ENCODE results near the gene ARRDC4.

Gene ARRDC4

DNA sequence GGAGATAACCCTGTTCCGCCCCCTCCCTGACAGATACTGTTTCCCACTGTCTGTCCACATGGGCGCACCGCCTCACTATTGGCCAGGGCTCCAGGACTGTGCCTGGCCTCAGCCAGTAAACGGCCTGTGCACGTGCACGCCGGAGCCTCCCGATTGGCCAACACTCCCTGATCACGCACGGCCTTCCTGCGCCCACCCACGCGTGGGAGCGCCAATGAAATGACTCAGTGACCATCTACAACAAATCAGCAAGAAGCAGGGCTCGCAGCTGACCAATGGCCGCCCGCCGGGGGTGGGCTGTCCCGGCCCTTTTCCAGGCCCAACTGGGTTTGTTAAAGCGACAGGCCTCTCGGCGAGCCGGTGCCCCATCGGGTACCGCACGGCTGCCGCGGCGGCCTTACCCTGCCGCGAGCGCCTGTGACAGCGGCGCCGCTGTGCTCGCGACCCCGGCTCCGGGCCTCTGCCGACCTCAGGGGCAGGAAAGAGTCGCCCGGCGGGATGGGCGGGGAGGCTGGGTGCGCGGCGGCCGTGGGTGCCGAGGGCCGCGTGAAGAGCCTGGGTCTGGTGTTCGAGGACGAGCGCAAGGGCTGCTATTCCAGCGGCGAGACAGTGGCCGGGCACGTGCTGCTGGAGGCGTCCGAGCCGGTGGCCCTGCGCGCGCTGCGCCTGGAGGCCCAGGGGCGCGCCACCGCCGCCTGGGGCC lies at the start of gene ARRDC4:
Gene ARRDC4 (plus strand): TSS at position 340 of the 703 bp plus-strand sequence. CDS start 159 bp downstream, at position 499.
- Histone ChIP-seq H3K36me3 (ENCODE audit: control insufficient read depth, insufficient read depth, low read length) (no peaks in the 10 kb centered on the region), H3K4me3 (ENCODE audit: low read depth, low read length) (peak within 1 kb of the TSS; percentile 72), H3K4me1 (ENCODE audit: control insufficient read depth, insufficient read depth, low read length) (peaks cover 3% of the 10 kb centered on the region; the same call in 1 of the 2 replicates), H3K9me3 (ENCODE audit: control insufficient read depth, insufficient read depth, low read length) (no peaks in the 10 kb centered on the region), H3K9ac (ENCODE audit: low read depth, low read length) (peak within 1 kb of the TSS; percentile 11; the same call in 1 of the 2 replicates), H3K27me3 (ENCODE audit: control insufficient read depth, insufficient read depth, low read length) (no peaks in the 10 kb centered on the region; the same call in 1 of the 2 replicates), H3K27ac (ENCODE audit: low read depth, low read length) (no peak within 1 kb of the TSS)

- Histone ChIP-seq H3K4me1 (ENCODE audit: control insufficient read depth, insufficient read depth, low read length) (no peaks in the 10 kb centered on the region), H3K4me3 (ENCODE audit: low read depth, low read length) (no peak overlapping the region), H3K36me3 (ENCODE audit: control insufficient read depth, insufficient read depth, low read length) (no peaks in the 10 kb centered on the region), H3K27me3 (ENCODE audit: control insufficient read depth, insufficient read depth, low read length) (no peaks in the 10 kb centered on the region), H3K27ac (ENCODE audit: low read depth, low read length) (no peak overlapping the region), H3K9ac (ENCODE audit: low read depth, low read length) (no peak overlapping the region), H3K9me3 (ENCODE audit: control insufficient read depth, insufficient read depth, low read length) (no peaks in the 10 kb centered on the region)
These were observed 45.8 kb upstream of the ARRDC4 start for GRCh38 chr15:97914711-97915110.

- H3K27me3 ChIP-seq (ENCODE audit: control insufficient read depth, insufficient read depth, low read length): no peaks in the 10 kb centered on the region
- H3K4me3 ChIP-seq (ENCODE audit: low read depth, low read length): no peak overlapping the region
- no peak overlapping the region for H3K27ac ChIP-seq (ENCODE audit: low read depth, low read length)
- no peaks in the 10 kb centered on the region for H3K9me3 ChIP-seq (ENCODE audit: control insufficient read depth, insufficient read depth, low read length)
- H3K4me1 ChIP-seq (ENCODE audit: control insufficient read depth, insufficient read depth, low read length): no peaks in the 10 kb centered on the region
- no peak overlapping the region for H3K9ac ChIP-seq (ENCODE audit: low read depth, low read length)
- no peaks in the 10 kb centered on the region for H3K36me3 ChIP-seq (ENCODE audit: control insufficient read depth, insufficient read depth, low read length)
These were observed 45.2 kb upstream of the ARRDC4 start for GRCh38 chr15:97915261-97915660.

GRCh38 chr15:97921296-97921865 lies 39.1 kb upstream of the ARRDC4 start:
- Histone ChIP-seq H3K36me3 (ENCODE audit: control insufficient read depth, insufficient read depth, low read length) (no peaks in the 10 kb centered on the region), H3K27me3 (ENCODE audit: control insufficient read depth, insufficient read depth, low read length) (no peaks in the 10 kb centered on the region), H3K9ac (ENCODE audit: low read depth, low read length) (no peak overlapping the region), H3K27ac (ENCODE audit: low read depth, low read length) (no peak overlapping the region), H3K4me1 (ENCODE audit: control insufficient read depth, insufficient read depth, low read length) (no peaks in the 10 kb centered on the region), H3K9me3 (ENCODE audit: control insufficient read depth, insufficient read depth, low read length) (peaks cover 16% of the 10 kb centered on the region), H3K4me3 (ENCODE audit: low read depth, low read length) (no peak overlapping the region)

DNA sequence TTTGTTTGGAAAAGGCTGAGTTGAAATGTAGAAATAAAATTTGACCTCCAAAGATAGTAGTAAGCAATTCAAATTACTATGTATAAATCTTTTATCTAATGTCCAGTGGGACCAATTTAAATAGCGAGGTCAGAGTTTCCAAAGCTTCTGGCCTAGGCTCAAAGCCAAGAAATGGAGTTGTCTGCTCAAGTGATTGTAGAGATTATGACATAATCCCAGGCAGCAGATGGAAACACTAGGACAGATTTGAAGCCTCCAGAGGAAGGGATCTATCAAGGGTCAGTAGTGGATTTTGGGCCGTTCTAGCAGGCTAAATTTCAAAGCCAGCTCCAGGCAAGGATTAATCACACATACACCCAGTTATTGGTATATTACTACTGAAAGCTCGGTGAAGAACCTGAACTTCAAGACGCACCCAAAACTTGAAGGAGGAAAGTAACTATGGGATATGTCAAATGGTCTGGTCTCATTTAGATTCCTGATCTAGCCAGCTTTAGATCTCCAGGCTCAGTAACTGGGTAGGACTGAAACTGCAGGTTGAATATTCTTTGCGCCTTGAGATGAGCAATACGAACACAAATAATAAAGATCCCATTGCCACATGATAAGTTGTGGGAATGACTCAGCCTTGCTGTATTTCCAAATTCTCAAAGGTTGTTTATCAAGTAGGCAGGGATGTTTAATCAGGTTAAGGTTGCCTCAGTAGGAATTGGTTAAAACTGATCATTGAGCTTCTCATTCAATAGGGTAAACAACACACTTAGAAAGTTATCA lies 30.9 kb upstream of the ARRDC4 start:
- Histone ChIP-seq H3K9ac (ENCODE audit: low read depth, low read length) (no peak overlapping the region), H3K9me3 (ENCODE audit: control insufficient read depth, insufficient read depth, low read length) (peaks cover 16% of the 10 kb centered on the region), H3K36me3 (ENCODE audit: control insufficient read depth, insufficient read depth, low read length) (no peaks in the 10 kb centered on the region), H3K27ac (ENCODE audit: low read depth, low read length) (no peak overlapping the region), H3K4me1 (ENCODE audit: control insufficient read depth, insufficient read depth, low read length) (no peaks in the 10 kb centered on the region), H3K27me3 (ENCODE audit: control insufficient read depth, insufficient read depth, low read length) (no peaks in the 10 kb centered on the region), H3K4me3 (ENCODE audit: low read depth, low read length) (no peak overlapping the region)

DNA sequence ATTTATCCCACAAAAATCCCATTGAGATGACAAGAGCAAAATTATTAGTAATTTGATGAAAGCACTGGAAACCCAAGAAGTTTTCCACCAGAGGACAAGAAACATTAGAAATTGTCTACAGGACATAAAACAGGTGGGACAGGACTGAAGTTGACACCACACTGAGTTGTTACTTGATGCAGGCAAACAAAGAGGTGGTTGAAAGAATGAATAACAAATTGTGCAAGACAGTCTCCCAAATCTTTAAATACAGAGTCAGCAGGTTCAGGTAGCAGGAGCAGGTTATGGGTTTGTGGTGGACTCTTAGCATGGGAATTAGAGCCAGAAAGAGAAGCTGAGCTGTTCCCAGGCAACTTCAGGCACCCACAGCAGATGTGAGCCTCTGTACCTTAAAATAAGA lies 30.3 kb upstream of the ARRDC4 start:
- H3K27me3 ChIP-seq (ENCODE audit: control insufficient read depth, insufficient read depth, low read length): no peaks in the 10 kb centered on the region
- no peak overlapping the region for H3K4me3 ChIP-seq (ENCODE audit: low read depth, low read length)
- no peak overlapping the region for H3K27ac ChIP-seq (ENCODE audit: low read depth, low read length)
- no peak overlapping the region for H3K9ac ChIP-seq (ENCODE audit: low read depth, low read length)
- no peaks in the 10 kb centered on the region for H3K36me3 ChIP-seq (ENCODE audit: control insufficient read depth, insufficient read depth, low read length)
- H3K9me3 ChIP-seq (ENCODE audit: control insufficient read depth, insufficient read depth, low read length): peaks cover 12% of the 10 kb centered on the region
- no peaks in the 10 kb centered on the region for H3K4me1 ChIP-seq (ENCODE audit: control insufficient read depth, insufficient read depth, low read length)

GRCh38 chr15:97931314-97931713 lies 29.2 kb upstream of the ARRDC4 start:
- H3K27ac ChIP-seq (ENCODE audit: low read depth, low read length): no peak overlapping the region
- H3K4me3 ChIP-seq (ENCODE audit: low read depth, low read length): no peak overlapping the region
- no peak overlapping the region for H3K9ac ChIP-seq (ENCODE audit: low read depth, low read length)
- no peaks in the 10 kb centered on the region for H3K36me3 ChIP-seq (ENCODE audit: control insufficient read depth, insufficient read depth, low read length)
- no peaks in the 10 kb centered on the region for H3K4me1 ChIP-seq (ENCODE audit: control insufficient read depth, insufficient read depth, low read length)
- H3K27me3 ChIP-seq (ENCODE audit: control insufficient read depth, insufficient read depth, low read length): no peaks in the 10 kb centered on the region
- H3K9me3 ChIP-seq (ENCODE audit: control insufficient read depth, insufficient read depth, low read length): peaks cover 12% of the 10 kb centered on the region

- H3K36me3 ChIP-seq (ENCODE audit: control insufficient read depth, insufficient read depth, low read length): no peaks in the 10 kb centered on the region
- no peak overlapping the region for H3K9ac ChIP-seq (ENCODE audit: low read depth, low read length)
- H3K27me3 ChIP-seq (ENCODE audit: control insufficient read depth, insufficient read depth, low read length): no peaks in the 10 kb centered on the region
- H3K9me3 ChIP-seq (ENCODE audit: control insufficient read depth, insufficient read depth, low read length): peaks cover 12% of the 10 kb centered on the region
- no peak overlapping the region for H3K27ac ChIP-seq (ENCODE audit: low read depth, low read length)
- no peak overlapping the region for H3K4me3 ChIP-seq (ENCODE audit: low read depth, low read length)
- no peaks in the 10 kb centered on the region for H3K4me1 ChIP-seq (ENCODE audit: control insufficient read depth, insufficient read depth, low read length)
These were observed 26.9 kb upstream of the ARRDC4 start for GRCh38 chr15:97933589-97933988.

GRCh38 chr15:97940993-97941392 lies 19.5 kb upstream of the ARRDC4 start:
- no peak overlapping the region for H3K9ac ChIP-seq (ENCODE audit: low read depth, low read length)
- H3K27me3 ChIP-seq (ENCODE audit: control insufficient read depth, insufficient read depth, low read length): no peaks in the 10 kb centered on the region
- H3K4me1 ChIP-seq (ENCODE audit: control insufficient read depth, insufficient read depth, low read length): no peaks in the 10 kb centered on the region
- H3K4me3 ChIP-seq (ENCODE audit: low read depth, low read length): no peak overlapping the region
- no peaks in the 10 kb centered on the region for H3K36me3 ChIP-seq (ENCODE audit: control insufficient read depth, insufficient read depth, low read length)
- H3K27ac ChIP-seq (ENCODE audit: low read depth, low read length): no peak overlapping the region
- no peaks in the 10 kb centered on the region for H3K9me3 ChIP-seq (ENCODE audit: control insufficient read depth, insufficient read depth, low read length)

GRCh38 chr15:97941572-97941971 lies 18.9 kb upstream of the ARRDC4 start:
- Histone ChIP-seq H3K27me3 (ENCODE audit: control insufficient read depth, insufficient read depth, low read length) (no peaks in the 10 kb centered on the region), H3K9ac (ENCODE audit: low read depth, low read length) (no peak overlapping the region), H3K36me3 (ENCODE audit: control insufficient read depth, insufficient read depth, low read length) (no peaks in the 10 kb centered on the region), H3K4me1 (ENCODE audit: control insufficient read depth, insufficient read depth, low read length) (no peaks in the 10 kb centered on the region), H3K27ac (ENCODE audit: low read depth, low read length) (no peak overlapping the region), H3K9me3 (ENCODE audit: control insufficient read depth, insufficient read depth, low read length) (no peaks in the 10 kb centered on the region), H3K4me3 (ENCODE audit: low read depth, low read length) (no peak overlapping the region)

GRCh38 chr15:97944724-97945123 lies 15.8 kb upstream of the ARRDC4 start:
- H3K9me3 ChIP-seq (ENCODE audit: control insufficient read depth, insufficient read depth, low read length): no peaks in the 10 kb centered on the region

More at GRCh38 chr15:97944724-97945123, 15.8 kb upstream of the ARRDC4 start:
- Histone ChIP-seq H3K9ac (ENCODE audit: low read depth, low read length) (no peak overlapping the region), H3K27me3 (ENCODE audit: control insufficient read depth, insufficient read depth, low read length) (no peaks in the 10 kb centered on the region), H3K4me1 (ENCODE audit: control insufficient read depth, insufficient read depth, low read length) (no peaks in the 10 kb centered on the region), H3K4me3 (ENCODE audit: low read depth, low read length) (no peak overlapping the region), H3K27ac (ENCODE audit: low read depth, low read length) (no peak overlapping the region), H3K36me3 (ENCODE audit: control insufficient read depth, insufficient read depth, low read length) (no peaks in the 10 kb centered on the region)
